ENCODE data around the gene KLC1. TPM values are rescaled to one million over a fixed set of nuclear protein-coding genes. Genes with fewer than 3 reads are reported as not detected.

Gene KLC1
- total and polyA plus RNA-seq, 8 donors = 56.5 to 522 (median 123) TPM

DNA sequence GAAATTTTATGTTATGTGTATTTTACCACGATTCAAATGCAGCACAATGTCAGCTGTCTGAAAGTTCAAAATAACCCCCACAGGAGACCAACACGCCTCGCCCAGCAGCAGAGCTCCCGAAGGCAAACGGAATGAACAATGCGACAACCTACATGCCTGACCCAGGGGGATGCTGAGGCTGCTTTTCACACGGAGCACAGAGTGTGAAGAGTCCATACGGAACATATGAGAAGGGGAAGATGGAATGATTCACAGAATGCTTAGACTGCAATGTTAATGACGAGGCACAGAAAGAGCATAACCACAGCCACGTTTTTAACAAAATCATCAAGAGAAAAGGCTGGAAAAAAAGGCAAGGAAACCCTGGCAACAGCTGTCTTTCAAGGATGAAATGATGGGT, 109.2 kb downstream of the KLC1 start:
- TF ChIP-seq POLR2AphosphoS5 (IDR thresholded peaks at IDR 0.05) = no peak
- no peak for TF ChIP-seq POLR2A (IDR thresholded peaks at IDR 0.05)
- TF ChIP-seq EP300 (IDR thresholded peaks at IDR 0.05) = no peak
- TF ChIP-seq, protein P1, sequence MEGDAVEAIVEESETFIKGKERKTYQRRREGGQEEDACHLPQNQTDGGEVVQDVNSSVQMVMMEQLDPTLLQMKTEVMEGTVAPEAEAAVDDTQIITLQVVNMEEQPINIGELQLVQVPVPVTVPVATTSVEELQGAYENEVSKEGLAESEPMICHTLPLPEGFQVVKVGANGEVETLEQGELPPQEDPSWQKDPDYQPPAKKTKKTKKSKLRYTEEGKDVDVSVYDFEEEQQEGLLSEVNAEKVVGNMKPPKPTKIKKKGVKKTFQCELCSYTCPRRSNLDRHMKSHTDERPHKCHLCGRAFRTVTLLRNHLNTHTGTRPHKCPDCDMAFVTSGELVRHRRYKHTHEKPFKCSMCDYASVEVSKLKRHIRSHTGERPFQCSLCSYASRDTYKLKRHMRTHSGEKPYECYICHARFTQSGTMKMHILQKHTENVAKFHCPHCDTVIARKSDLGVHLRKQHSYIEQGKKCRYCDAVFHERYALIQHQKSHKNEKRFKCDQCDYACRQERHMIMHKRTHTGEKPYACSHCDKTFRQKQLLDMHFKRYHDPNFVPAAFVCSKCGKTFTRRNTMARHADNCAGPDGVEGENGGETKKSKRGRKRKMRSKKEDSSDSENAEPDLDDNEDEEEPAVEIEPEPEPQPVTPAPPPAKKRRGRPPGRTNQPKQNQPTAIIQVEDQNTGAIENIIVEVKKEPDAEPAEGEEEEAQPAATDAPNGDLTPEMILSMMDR (IDR thresholded peaks at IDR 0.05) = no peak
- Histone ChIP-seq H3K4me1 (peaks cover 15 to 68% (median 36%) of the 10 kb centered on the region in 4 donors), H3K4me3 (no peak overlapping the region), H3K27me3 (no peaks in the 10 kb centered on the region), H3K27ac (peak overlapping the region in 1 of 5 donors; percentile 87), H3K9me3 (no peaks in the 10 kb centered on the region), H3K36me3 (peaks cover 47 to 100% (median 96%) of the 10 kb centered on the region in 4 donors)
- intact Hi-C loops (cut with DNase I; ENCODE audit: low total_unique reads) = no loop called here
- WGBS, 5 donors = 74 to 87% (median 85%) methylated on average over 10 of the region's 10 CpGs
- DNase-seq = no peak

DNA sequence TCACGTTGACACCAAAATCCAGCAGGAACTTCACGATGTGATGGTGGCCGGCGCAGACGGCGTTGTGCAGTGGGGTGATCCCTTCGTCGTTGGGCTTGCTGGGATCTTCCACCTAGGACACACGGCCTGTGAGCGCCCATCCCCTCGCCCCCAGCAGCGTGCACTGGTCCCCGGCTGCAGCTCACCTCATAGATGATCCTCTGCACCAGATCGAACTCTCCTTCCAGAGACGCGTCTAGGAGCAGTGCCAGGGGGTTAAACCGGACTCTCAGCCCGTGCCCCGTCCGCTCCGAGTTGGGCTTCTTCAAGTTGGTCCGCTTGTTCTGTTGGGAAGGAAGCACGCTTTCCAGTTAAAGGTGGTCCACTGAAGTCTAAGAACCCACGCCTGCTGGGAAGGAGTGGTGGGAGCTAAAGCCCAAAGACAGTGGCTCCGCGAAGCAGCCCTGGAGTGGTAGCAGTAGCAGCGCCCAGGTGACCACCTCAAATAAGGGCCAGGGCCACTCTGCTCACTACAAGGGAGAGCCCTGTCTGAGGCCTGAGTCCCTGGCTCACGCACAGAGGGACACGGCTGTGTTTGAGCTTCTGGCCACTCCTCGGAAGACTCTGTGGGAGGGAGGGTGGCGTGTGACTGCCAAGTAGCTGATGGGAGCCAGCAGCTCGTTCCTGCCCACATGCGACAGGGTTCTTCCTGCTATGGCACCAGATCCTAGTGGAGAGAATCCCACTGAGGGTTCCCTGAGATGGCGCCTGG, 109.9 kb downstream of the KLC1 start:
- intact Hi-C loops (cut with DNase I; ENCODE audit: low total_unique reads) = no loop called here
- H3K36me3 ChIP-seq = peaks cover 43 to 100% (median 96%) of the 10 kb centered on the region in 4 donors
- no peak for DNase-seq
- peak overlapping the region in 1 of 5 donors; percentile 42 for H3K27ac ChIP-seq
- H3K4me3 ChIP-seq = no peak overlapping the region
- WGBS, 5 donors = 81 to 90% (median 82%) methylated on average over 33 to 34 of the region's 34 CpGs
- no peaks in the 10 kb centered on the region for H3K27me3 ChIP-seq
- TF ChIP-seq POLR2A (IDR thresholded peaks at IDR 0.05) (no peak), EP300 (IDR thresholded peaks at IDR 0.05) (no peak), POLR2AphosphoS5 (IDR thresholded peaks at IDR 0.05) (no peak)
- TF ChIP-seq, protein P1 (IDR thresholded peaks at IDR 0.05) = no peak
- no peaks in the 10 kb centered on the region for H3K9me3 ChIP-seq
- peaks cover 15 to 60% (median 36%) of the 10 kb centered on the region in 4 donors for H3K4me1 ChIP-seq

DNA sequence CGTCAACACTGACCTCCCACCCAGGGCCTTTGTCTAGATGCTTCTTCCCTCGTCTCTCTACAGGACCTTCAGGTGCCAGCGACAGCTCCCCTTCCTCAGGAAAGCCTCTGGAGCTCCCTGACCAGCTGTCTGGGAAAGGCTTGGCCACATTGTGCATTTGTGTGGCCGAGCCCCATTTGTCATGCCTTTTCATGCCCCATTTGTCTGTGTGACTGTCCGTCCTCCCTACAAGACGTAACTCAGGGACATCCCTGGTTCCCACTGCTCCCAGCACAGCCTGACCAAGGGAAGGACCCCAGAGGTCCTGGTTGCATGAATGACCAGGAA, 110.4 kb downstream of the KLC1 start:
- TF ChIP-seq POLR2AphosphoS5 (IDR thresholded peaks at IDR 0.05) (no peak), EP300 (IDR thresholded peaks at IDR 0.05) (no peak), POLR2A (IDR thresholded peaks at IDR 0.05) (no peak)
- TF ChIP-seq, protein P1 (IDR thresholded peaks at IDR 0.05) = no peak
- 86 to 92% (median 91%) methylated on average over 5 to 6 of the region's 6 CpGs for WGBS, 5 donors
- H3K4me1 ChIP-seq = peaks cover 15 to 55% (median 33%) of the 10 kb centered on the region in 4 donors
- H3K27ac ChIP-seq = peak overlapping the region in 1 of 5 donors; percentile 42
- peaks cover 38 to 100% (median 96%) of the 10 kb centered on the region in 4 donors for H3K36me3 ChIP-seq
- no peak overlapping the region for H3K4me3 ChIP-seq
- H3K27me3 ChIP-seq = no peaks in the 10 kb centered on the region
- no peaks in the 10 kb centered on the region for H3K9me3 ChIP-seq
- intact Hi-C loops (cut with DNase I; ENCODE audit: low total_unique reads) = no loop called here
- no peak for DNase-seq

DNA sequence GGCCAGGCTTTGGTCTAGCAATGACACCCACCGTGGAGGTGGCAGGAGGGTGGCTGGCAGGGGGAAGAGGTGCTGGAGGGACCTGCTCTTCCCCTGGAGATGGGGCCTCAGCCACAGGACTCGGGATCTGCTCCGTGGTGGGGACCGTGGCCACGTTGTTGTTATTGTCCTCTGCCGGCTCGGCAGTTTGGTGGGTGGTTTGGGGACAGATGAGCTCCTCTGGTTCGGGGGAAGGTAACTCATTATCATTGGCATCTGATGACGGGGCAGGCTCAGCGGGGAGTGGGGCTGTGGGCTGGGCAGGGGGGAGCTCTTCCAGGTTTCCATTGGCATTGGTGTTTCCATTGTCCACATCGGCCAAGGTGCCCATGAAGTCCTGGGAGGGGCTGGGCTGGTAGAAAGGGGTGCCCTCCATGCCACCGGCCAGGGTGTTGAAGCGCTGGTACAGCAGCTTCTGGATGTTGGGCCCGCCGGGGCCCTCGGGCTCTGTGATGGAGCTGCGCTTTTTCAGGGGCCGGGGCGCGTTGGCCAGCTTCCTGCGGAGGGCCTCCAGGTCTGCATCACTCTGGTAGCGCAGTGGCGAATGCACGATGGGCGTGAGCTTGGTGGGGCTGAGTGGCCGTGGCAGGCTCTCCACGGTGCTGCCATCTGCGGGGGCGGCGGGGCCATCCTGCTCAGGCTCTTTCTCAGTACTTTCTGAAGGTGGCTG, 110.9 kb downstream of the KLC1 start:
- Histone ChIP-seq H3K4me1 (peaks cover 15 to 50% (median 29%) of the 10 kb centered on the region in 4 donors), H3K27me3 (no peaks in the 10 kb centered on the region), H3K27ac (peak overlapping the region in 1 of 5 donors; percentile 42), H3K4me3 (no peak overlapping the region), H3K36me3 (peaks cover 34 to 100% (median 96%) of the 10 kb centered on the region in 4 donors), H3K9me3 (no peaks in the 10 kb centered on the region)
- TF ChIP-seq POLR2A (IDR thresholded peaks at IDR 0.05) = no peak
- TF ChIP-seq POLR2AphosphoS5 (IDR thresholded peaks at IDR 0.05) = no peak
- TF ChIP-seq EP300 (IDR thresholded peaks at IDR 0.05) = no peak
- TF ChIP-seq, protein P1 (IDR thresholded peaks at IDR 0.05) = no peak
- intact Hi-C loops (cut with DNase I; ENCODE audit: low total_unique reads) = no loop called here
- no peak for DNase-seq
- WGBS, 5 donors = 89 to 94% (median 91%) methylated on average over 16 to 30 of the region's 30 CpGs
